Esophagus squamous epithelium (tissue), 4 donors: ENCODE data around the gene GSTO2.

Experiments
- CTCF ChIP-seq, 6 experiments: fragments of 450-650 bp in 4 of 6; fragments of 200-600 bp in 2 of 6; sonication (generic) in 2 of 6; IDR thresholded peaks; one replicate each; pipeline ENCODE4 v1.5.1; 2016 to 2019; ENCODE audit warnings: antibody characterized with exemption in 6 of 6, mild to moderate bottlenecking in 4 of 6, moderate library complexity in 4 of 6
- POLR2A ChIP-seq, 4 donors: fragments of 450-650 bp; IDR thresholded peaks; one replicate each; pipeline ENCODE4 v1.6.1; 2017; ENCODE audit warnings: antibody characterized with exemption in 4 of 4, mild to moderate bottlenecking in 4 of 4, moderate library complexity in 3 of 4

- peak in 1 of 6 experiments; percentile 32 for TF ChIP-seq CTCF (IDR thresholded peaks at IDR 0.05)
- TF ChIP-seq POLR2A (IDR thresholded peaks at IDR 0.05), result no peak
These were observed 37.0 kb upstream of the GSTO2 start, which contains the start of gene CFAP43 for GRCh38 chr10:104231784-104232612.
